Omental fat pad (tissue), 4 donors: ENCODE results near the gene OAS2. TPM values are rescaled to one million over a fixed set of nuclear protein-coding genes. Genes with fewer than 3 reads are reported as not detected.
A peak's percentile ranks its signal among the peaks of the same experiment; 100 is the strongest.

Experiments used
- ATAC-seq: fragments of 150-250 bp; one replicate; pipeline ENCODE4 v1.9.1; 2016; ENCODE audit warnings: mild to moderate bottlenecking, moderate library complexity; ENCODE audit not compliant: low FRiP score
- DNase-seq: peaks from one replicate; pipeline ENCODE4 v3.0.0-alpha.2; 2019; ENCODE audit warnings: low spot score
- total RNA-seq, 4 donors: library from RNA; depleted of rRNA; stranded (reverse); fragments of >200 nt; gene quantifications; one replicate each; pipeline ENCODE4 v1.1.0, GENCODE V29; 2016
- TF ChIP-seq, protein P1 (sequence below), 3 donors: fragments of 450-650 bp; IDR thresholded peaks; one replicate each; pipeline ENCODE4 v1.5.1; 2016 to 2017; ENCODE audit warnings: antibody characterized with exemption in 3 of 3, mild to moderate bottlenecking in 3 of 3, moderate library complexity in 2 of 3

The OAS2 gene
- total RNA-seq, 4 donors from 2014 or later, result 8.2 to 41.9 (median 13.2) TPM

DNA sequence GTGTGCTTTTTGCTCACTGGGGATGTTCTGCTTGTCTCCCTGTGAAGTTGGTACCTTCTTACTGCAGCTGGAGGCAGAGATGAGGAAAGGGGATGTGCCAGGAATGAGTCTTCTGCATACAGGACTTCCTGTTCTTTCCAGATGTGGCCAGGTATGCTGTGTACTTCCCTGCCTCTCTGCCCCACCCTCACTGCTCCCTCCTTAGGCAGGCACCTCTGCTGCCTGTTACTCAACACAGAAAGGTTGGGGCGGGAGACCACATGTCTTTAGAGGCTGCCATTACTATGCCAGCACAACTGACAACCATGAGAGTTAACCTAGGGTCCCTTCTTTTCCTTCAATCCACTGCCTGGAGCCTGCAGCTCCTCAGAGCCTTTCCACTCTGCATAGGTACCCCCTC lies 42.1 kb upstream of the OAS2 start:
- ATAC-seq (no peak), DNase-seq (no peak)
- TF ChIP-seq, protein P1, sequence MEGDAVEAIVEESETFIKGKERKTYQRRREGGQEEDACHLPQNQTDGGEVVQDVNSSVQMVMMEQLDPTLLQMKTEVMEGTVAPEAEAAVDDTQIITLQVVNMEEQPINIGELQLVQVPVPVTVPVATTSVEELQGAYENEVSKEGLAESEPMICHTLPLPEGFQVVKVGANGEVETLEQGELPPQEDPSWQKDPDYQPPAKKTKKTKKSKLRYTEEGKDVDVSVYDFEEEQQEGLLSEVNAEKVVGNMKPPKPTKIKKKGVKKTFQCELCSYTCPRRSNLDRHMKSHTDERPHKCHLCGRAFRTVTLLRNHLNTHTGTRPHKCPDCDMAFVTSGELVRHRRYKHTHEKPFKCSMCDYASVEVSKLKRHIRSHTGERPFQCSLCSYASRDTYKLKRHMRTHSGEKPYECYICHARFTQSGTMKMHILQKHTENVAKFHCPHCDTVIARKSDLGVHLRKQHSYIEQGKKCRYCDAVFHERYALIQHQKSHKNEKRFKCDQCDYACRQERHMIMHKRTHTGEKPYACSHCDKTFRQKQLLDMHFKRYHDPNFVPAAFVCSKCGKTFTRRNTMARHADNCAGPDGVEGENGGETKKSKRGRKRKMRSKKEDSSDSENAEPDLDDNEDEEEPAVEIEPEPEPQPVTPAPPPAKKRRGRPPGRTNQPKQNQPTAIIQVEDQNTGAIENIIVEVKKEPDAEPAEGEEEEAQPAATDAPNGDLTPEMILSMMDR (IDR thresholded peaks at IDR 0.05), result no peak

DNA sequence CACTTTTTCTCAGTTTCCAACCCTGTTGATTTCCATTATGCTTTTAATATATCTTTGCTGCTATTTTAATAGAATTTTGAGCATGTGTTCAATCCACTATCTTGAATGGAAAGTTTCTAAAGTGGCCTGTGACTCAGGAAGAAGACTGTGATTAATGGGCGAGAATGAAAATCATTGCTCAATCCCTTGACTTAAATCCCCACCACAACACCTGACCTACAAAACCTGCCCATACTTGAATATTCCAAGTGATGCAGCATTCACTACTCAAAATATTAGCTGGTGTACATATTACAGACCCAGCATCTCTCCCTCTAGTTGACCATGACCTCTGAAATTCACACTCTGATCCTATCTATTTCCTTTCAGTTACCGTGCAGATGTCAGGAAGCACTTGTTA lies 41.4 kb upstream of the OAS2 start:
- DNase-seq, result no peak
- ATAC-seq, result no peak
- TF ChIP-seq, protein P1 (IDR thresholded peaks at IDR 0.05), result no peak

DNA sequence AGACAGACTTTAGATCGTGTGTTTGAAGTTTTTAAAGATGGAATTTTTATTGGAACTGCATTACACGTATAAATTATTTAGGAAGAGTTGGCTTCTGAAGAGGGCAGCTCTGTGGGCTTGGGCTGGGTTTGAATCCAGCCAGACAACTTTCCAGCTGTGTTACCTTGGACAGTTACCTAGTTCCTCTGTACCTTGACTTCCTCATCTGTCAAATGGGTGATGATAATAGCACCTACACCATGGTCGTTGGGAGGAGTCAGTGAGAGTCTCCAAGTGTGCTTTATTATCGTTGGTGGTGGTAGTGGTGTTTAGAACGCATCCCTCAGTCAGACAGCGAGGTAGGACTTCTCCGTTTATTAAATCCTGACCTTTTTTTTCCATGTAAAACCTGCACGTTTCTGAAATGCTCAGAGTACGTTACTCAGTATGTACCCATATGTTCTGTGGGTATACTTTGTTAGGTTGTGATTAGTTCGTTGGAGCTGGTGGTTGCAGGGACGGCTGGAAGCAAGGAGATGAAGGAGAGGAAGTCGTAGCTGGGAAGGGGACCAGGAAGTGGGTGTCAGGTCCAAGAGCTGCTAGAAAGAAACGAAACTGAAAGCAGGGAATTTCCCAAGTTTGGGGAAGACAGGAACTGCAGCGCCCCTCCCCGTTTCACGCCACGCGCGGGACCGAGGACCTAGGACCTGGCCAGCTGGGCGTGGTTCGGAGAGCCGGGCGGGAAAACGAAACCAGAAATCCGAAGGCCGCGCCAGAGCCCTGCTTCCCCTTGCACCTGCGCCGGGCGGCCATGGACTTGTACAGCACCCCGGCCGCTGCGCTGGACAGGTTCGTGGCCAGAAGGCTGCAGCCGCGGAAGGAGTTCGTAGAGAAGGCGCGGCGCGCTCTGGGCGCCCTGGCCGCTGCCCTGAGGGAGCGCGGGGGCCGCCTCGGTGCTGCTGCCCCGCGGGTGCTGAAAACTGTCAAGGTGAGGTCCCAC lies 40.3 kb upstream of the OAS2 start, which contains the start of gene OAS3:
Gene OAS3, plus strand, starts transcription at position 734 of the 979 bp plus-strand sequence. Its CDS starts 57 bp downstream, at position 791.
- peak; percentile 71 for DNase-seq
- peak; percentile 91 for ATAC-seq
- TF ChIP-seq, protein P1 (IDR thresholded peaks at IDR 0.05), result no peak

DNA sequence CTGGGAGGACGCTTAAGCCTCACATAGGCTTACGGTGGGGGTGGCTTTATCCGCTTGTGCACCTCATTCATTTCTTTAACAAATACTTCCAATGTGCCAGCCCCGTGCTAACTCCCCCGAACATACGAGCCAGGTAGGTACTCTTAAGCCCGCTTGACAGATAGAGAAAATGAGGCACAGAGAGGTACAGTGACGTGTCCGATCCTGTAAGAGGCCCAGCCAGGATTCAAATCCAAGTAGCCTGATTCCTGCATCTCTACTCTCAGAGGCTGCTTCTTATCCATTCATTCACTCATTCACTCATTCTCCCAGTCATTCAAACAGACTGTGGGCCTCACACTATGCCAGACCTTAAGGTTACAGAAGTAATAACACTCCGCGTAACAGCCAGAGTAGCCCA lies 39.6 kb upstream of the OAS2 start:
- DNase-seq (no peak), ATAC-seq (no peak)
- TF ChIP-seq, protein P1 (IDR thresholded peaks at IDR 0.05), result no peak

DNA sequence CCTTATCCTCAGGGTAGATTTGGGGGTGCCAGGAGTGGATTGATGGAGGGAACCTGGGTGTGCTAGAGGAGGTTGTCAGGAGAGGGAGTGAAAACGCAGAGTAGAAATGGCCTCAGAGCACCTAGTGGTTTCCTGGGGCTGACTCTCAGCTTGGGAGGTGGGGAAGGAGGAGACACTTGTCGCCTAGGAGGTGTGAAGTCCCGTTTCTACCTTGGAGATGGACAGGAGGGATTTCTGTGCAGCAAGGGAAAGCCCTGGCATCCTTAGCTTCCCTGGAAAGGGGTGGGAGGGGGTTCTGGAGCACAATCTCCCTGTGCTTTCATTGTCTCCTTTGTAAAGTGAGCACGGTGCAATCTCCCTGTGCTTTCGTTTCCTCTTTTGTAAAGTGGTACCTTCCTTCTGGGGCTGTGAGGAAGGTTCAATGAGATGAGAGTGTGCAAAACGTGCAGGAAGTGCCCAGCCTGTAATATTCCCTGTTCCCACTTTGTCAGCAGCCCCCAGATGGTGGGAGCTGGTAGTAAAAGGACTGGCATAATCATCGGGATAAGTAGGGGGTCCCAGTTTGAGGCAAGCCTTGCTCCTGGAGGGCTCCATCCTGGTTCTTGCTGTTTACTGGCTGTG lies 38.4 kb upstream of the OAS2 start:
- ATAC-seq (no peak), DNase-seq (no peak)
- TF ChIP-seq, protein P1 (IDR thresholded peaks at IDR 0.05), result no peak

DNA sequence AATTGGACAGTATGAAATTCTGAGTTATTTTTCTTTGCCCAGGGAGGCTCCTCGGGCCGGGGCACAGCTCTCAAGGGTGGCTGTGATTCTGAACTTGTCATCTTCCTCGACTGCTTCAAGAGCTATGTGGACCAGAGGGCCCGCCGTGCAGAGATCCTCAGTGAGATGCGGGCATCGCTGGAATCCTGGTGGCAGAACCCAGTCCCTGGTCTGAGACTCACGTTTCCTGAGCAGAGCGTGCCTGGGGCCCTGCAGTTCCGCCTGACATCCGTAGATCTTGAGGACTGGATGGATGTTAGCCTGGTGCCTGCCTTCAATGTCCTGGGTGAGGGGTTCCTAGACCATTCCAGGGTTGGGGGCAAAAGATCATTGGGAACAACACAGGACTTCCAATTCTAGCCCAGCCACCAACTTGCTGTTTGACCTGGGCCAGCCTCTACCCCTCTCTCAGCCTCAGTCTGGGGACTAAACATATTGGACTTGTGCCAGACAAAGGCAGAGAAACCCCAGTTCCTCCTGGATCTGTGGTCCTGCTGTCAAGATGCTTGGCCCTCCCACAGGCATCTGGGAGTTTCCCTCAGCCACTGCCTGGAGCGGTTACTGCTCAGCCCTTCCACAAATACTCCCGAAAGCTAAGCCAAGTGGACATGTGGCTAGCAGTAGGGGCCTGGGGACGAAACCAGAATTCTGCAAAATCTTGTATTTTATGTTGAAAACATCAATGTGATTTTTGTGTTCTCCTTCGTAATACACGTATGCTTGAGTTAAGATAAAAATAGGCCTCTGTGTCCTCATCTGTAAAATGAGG lies 36.6 kb upstream of the OAS2 start:
- DNase-seq (no peak), ATAC-seq (no peak)
- TF ChIP-seq, protein P1 (IDR thresholded peaks at IDR 0.05), result no peak
